ENCODE data around the gene AQP6.

Gene AQP6

GRCh38 chr12:49956663-49957569, 15.8 kb upstream of the AQP6 start:
- no peak for DNase-seq

GRCh38 chr12:49957570-49957967, 15.2 kb upstream of the AQP6 start:
- DNase-seq = no peak

- no peak for DNase-seq
Measured at GRCh38 chr12:49959685-49960473, 12.9 kb upstream of the AQP6 start.

GRCh38 chr12:49960474-49961110, 12.2 kb upstream of the AQP6 start:
- no peak for DNase-seq

GRCh38 chr12:49961111-49961922, 11.4 kb upstream of the AQP6 start, which contains the start of gene AQP5:
Gene AQP5 (plus strand): TSS chr12:49961872. CDS start chr12:49962018, 146 bp downstream.
- no peak for DNase-seq

- no peak for DNase-seq
Measured at GRCh38 chr12:49961993-49962764, 10.6 kb upstream of the AQP6 start.

- DNase-seq = no peak
Measured at GRCh38 chr12:49962861-49963765, 9.6 kb upstream of the AQP6 start.

- DNase-seq = no peak
Measured at GRCh38 chr12:49963976-49964815, 8.6 kb upstream of the AQP6 start.

- no peak for DNase-seq
Measured at GRCh38 chr12:49964849-49965624, 7.7 kb upstream of the AQP6 start.

GRCh38 chr12:49965836-49966235, 6.9 kb upstream of the AQP6 start:
- no peak for DNase-seq

- no peak for DNase-seq
Measured at GRCh38 chr12:49966511-49967041, 6.2 kb upstream of the AQP6 start.

GRCh38 chr12:49967042-49967776, 5.5 kb upstream of the AQP6 start:
- peak; percentile 84 for DNase-seq

GRCh38 chr12:49967777-49968250, 4.9 kb upstream of the AQP6 start:
- DNase-seq = no peak

- DNase-seq = no peak
Measured at GRCh38 chr12:49968471-49968870, 4.3 kb upstream of the AQP6 start.

- DNase-seq = no peak
Measured at GRCh38 chr12:49969027-49969426, 3.7 kb upstream of the AQP6 start.

GRCh38 chr12:49969651-49970429, 2.9 kb upstream of the AQP6 start:
- DNase-seq = no peak

GRCh38 chr12:49970658-49971057, 2.1 kb upstream of the AQP6 start:
- no peak for DNase-seq

Measured in activated effector memory CD4-positive, alpha-beta T cell treated with Interleukin-2 at 50 U/mL for 16 hours (primary cell).